HUES48 (cell line): Measurements from ENCODE around the gene FAM163B.

ENCODE experiments used
- H3K27ac ChIP-seq: one replicate; pipeline ENCODE4 v1.7.0; 2013; ENCODE audit warnings: low read depth, low read length, inconsistent platforms
- H3K27me3 ChIP-seq: 2 replicates; pipeline ENCODE4 v1.6.1; 2013; ENCODE audit warnings: mild to moderate bottlenecking, low read length; ENCODE audit not compliant: control insufficient read depth, insufficient read depth
- H3K36me3 ChIP-seq: 2 replicates; pipeline ENCODE4 v1.6.1; 2013; ENCODE audit warnings: low read length; ENCODE audit not compliant: control insufficient read depth, insufficient read depth
- H3K4me1 ChIP-seq: 2 replicates; pipeline ENCODE4 v1.6.1; 2013; ENCODE audit warnings: mild to moderate bottlenecking, low read length; ENCODE audit not compliant: control insufficient read depth, insufficient read depth
- H3K4me3 ChIP-seq: 2 replicates; pipeline ENCODE4 v1.5.1; 2013; ENCODE audit warnings: mild to moderate bottlenecking, low read depth, low read length
- H3K9ac ChIP-seq: 2 replicates; pipeline ENCODE4 v1.6.1; 2013; ENCODE audit warnings: mild to moderate bottlenecking, low read depth, low read length, moderate library complexity
- H3K9me3 ChIP-seq: 2 replicates; pipeline ENCODE4 v1.6.1; 2013; ENCODE audit warnings: low read length; ENCODE audit not compliant: control insufficient read depth, insufficient read depth

FAM163B gene

GRCh38 chr9:133539991-133540697, 69.0 kb downstream of the FAM163B start:
- H3K4me1 ChIP-seq = peaks cover 8% of the 10 kb centered on the region; the same call in 1 of the 2 replicates
- H3K4me3 ChIP-seq = no peak overlapping the region
- no peaks in the 10 kb centered on the region for H3K36me3 ChIP-seq

GRCh38 chr9:133538851-133539833, 70.0 kb downstream of the FAM163B start:
- no peaks in the 10 kb centered on the region for H3K9me3 ChIP-seq
- no peak overlapping the region for H3K9ac ChIP-seq
- H3K27ac ChIP-seq = no peak overlapping the region
- H3K27me3 ChIP-seq = peaks cover 11% of the 10 kb centered on the region
- H3K36me3 ChIP-seq = no peaks in the 10 kb centered on the region
- peaks cover 13% of the 10 kb centered on the region; the same call in 1 of the 2 replicates for H3K4me1 ChIP-seq
- no peak overlapping the region for H3K4me3 ChIP-seq

More at GRCh38 chr9:133539991-133540697, 69.0 kb downstream of the FAM163B start:
- H3K27me3 ChIP-seq = peaks cover 6% of the 10 kb centered on the region
- H3K9me3 ChIP-seq = no peaks in the 10 kb centered on the region
- H3K27ac ChIP-seq = no peak overlapping the region
- no peak overlapping the region for H3K9ac ChIP-seq

GRCh38 chr9:133538176-133538575, 71.0 kb downstream of the FAM163B start:
- Histone ChIP-seq H3K27me3 (peaks cover 21% of the 10 kb centered on the region), H3K9me3 (no peaks in the 10 kb centered on the region), H3K36me3 (no peaks in the 10 kb centered on the region), H3K27ac (no peak overlapping the region), H3K9ac (no peak overlapping the region), H3K4me1 (peaks cover 22% of the 10 kb centered on the region), H3K4me3 (no peak overlapping the region)

GRCh38 chr9:133537257-133537656, 71.9 kb downstream of the FAM163B start:
- Histone ChIP-seq H3K4me3 (no peak overlapping the region), H3K27me3 (peaks cover 21% of the 10 kb centered on the region), H3K4me1 (peaks cover 23% of the 10 kb centered on the region), H3K27ac (no peak overlapping the region), H3K9me3 (no peaks in the 10 kb centered on the region), H3K9ac (no peak overlapping the region), H3K36me3 (no peaks in the 10 kb centered on the region)

- Histone ChIP-seq H3K9me3 (no peaks in the 10 kb centered on the region), H3K4me3 (no peak overlapping the region), H3K9ac (no peak overlapping the region), H3K36me3 (no peaks in the 10 kb centered on the region), H3K27me3 (peaks cover 21% of the 10 kb centered on the region), H3K27ac (no peak overlapping the region), H3K4me1 (peaks cover 23% of the 10 kb centered on the region)
These were observed 72.7 kb downstream of the FAM163B start for GRCh38 chr9:133536536-133536935.

GRCh38 chr9:133536080-133536479, 73.1 kb downstream of the FAM163B start:
- Histone ChIP-seq H3K27me3 (peaks cover 21% of the 10 kb centered on the region), H3K9me3 (no peaks in the 10 kb centered on the region), H3K27ac (no peak overlapping the region), H3K36me3 (no peaks in the 10 kb centered on the region), H3K4me1 (peaks cover 23% of the 10 kb centered on the region), H3K9ac (no peak overlapping the region), H3K4me3 (no peak overlapping the region)

GRCh38 chr9:133535306-133535877, 73.8 kb downstream of the FAM163B start:
- Histone ChIP-seq H3K9me3 (no peaks in the 10 kb centered on the region), H3K27ac (no peak overlapping the region), H3K4me3 (no peak overlapping the region), H3K4me1 (peaks cover 21% of the 10 kb centered on the region), H3K9ac (no peak overlapping the region), H3K27me3 (peaks cover 21% of the 10 kb centered on the region), H3K36me3 (no peaks in the 10 kb centered on the region)

- peak within 1 kb of the TSS; percentile 55 for H3K4me3 ChIP-seq
- H3K4me1 ChIP-seq = peaks cover 17% of the 10 kb centered on the region
- no peak within 1 kb of the TSS for H3K9ac ChIP-seq
- no peak within 1 kb of the TSS for H3K27ac ChIP-seq
- no peaks in the 10 kb centered on the region for H3K9me3 ChIP-seq
- peaks cover 21% of the 10 kb centered on the region for H3K27me3 ChIP-seq
- H3K36me3 ChIP-seq = no peaks in the 10 kb centered on the region
These were observed 74.6 kb downstream of the FAM163B start, which contains the start of gene ADAMTSL2 for GRCh38 chr9:133534346-133535291. Gene ADAMTSL2, plus strand, starts transcription at chr9:133534704. Its CDS starts 2,009 bp downstream, at chr9:133536713.

- Histone ChIP-seq H3K9ac (no peak overlapping the region), H3K4me1 (peaks cover 16% of the 10 kb centered on the region), H3K36me3 (no peaks in the 10 kb centered on the region), H3K27me3 (peaks cover 21% of the 10 kb centered on the region), H3K9me3 (no peaks in the 10 kb centered on the region), H3K27ac (no peak overlapping the region), H3K4me3 (peak overlapping the region; percentile 55; the same call in 1 of the 2 replicates)
These were observed 75.3 kb downstream of the FAM163B start for GRCh38 chr9:133533857-133534256.
